ENCODE measurements around the gene SLC25A51.

The SLC25A51 gene

DNA sequence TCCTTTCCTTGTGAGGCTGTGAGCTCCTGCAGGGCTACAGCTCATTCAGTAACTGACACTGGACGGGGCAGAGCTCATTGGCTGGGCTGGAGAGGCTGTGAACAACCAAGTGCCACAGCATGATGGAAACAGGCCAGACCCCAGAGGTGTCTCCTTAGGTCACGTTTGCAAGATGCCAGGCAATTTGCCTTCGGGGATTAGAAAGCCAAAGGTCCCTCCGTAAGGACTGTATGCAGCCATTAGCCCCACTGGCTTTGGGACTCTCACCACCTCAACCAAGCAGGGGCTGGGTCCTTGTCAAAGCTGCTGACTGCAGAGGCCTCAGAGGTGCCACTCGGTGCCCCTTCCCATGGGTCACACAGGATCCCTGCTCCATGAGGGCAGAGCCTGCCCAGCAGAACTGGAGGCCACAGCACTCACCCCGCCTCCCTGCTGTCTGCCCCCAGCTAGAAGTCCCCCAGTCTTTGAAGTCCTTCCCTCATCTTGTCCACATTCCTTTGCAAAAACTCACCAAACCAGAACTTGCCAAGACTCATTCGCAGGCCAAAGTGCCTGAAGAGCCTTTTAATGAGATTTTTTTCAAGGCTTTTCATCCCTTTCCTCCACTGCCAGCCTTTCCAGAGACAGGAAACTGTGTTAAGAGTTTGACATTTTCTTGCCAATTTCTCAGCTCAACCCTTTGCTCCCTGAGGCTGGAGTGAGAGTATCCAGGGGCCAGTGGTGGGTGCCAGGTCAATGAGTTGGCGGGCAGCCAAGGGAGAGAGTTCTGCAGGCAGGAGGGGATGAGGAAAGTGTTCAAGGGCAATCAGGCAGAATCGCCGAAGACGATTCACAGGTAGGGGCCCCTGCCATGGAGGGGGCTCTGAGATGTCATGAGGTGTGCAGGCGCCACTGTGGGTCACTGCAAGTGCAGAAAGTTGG lies 39.7 kb upstream of the SLC25A51 start:
- Mint-ChIP-seq H3K4me3 (no peak overlapping the region), H3K9me3 (no peaks in the 10 kb centered on the region), H3K4me1 (ENCODE audit: low read depth) (no peaks in the 10 kb centered on the region), H3K27me3 (no peaks in the 10 kb centered on the region), H3K36me3 (ENCODE audit: low read depth) (no peaks in the 10 kb centered on the region), H3K27ac (no peak overlapping the region)
- DNase-seq: no peak

GRCh38 chr9:37942621-37943344 lies 38.9 kb upstream of the SLC25A51 start:
- no peaks in the 10 kb centered on the region for H3K27me3 Mint-ChIP-seq
- H3K9me3 Mint-ChIP-seq: no peaks in the 10 kb centered on the region
- DNase-seq: no peak
- H3K4me3 Mint-ChIP-seq: no peak overlapping the region
- H3K36me3 Mint-ChIP-seq (ENCODE audit: low read depth): no peaks in the 10 kb centered on the region
- no peaks in the 10 kb centered on the region for H3K4me1 Mint-ChIP-seq (ENCODE audit: low read depth)
- no peak overlapping the region for H3K27ac Mint-ChIP-seq

GRCh38 chr9:37941253-37941652 lies 37.3 kb upstream of the SLC25A51 start:
- H3K27ac Mint-ChIP-seq: no peak overlapping the region
- DNase-seq: no peak
- no peak overlapping the region for H3K4me3 Mint-ChIP-seq
- H3K36me3 Mint-ChIP-seq (ENCODE audit: low read depth): no peaks in the 10 kb centered on the region
- H3K27me3 Mint-ChIP-seq: no peaks in the 10 kb centered on the region
- H3K4me1 Mint-ChIP-seq (ENCODE audit: low read depth): no peaks in the 10 kb centered on the region
- H3K9me3 Mint-ChIP-seq: no peaks in the 10 kb centered on the region

DNA sequence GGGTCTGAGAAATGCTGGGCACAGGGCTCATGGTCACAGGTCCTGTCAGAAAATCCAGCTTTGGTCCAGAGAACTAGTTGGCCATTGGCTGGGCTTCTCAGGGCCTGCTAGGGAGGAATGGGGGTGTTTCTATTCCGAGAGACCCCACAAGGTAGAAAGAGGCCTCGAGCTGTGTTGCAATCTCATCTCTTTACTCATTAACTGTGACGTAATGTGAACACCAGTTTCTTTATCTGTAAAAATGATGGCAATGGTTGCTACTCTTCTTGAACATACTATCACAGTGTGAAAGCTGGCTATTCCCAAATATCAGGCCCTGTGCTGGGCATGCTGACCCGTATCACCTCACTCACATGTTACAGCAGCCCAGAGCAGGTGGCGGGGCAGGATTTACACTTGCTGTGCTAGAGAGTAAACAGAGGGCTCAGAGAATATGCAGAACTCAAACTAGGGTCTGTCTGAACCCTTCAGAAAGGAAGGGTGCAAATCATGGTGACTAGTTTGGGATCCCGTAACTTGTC lies 35.7 kb upstream of the SLC25A51 start:
- DNase-seq: no peak
- H3K36me3 Mint-ChIP-seq (ENCODE audit: low read depth): no peaks in the 10 kb centered on the region
- H3K4me1 Mint-ChIP-seq (ENCODE audit: low read depth): no peaks in the 10 kb centered on the region
- no peaks in the 10 kb centered on the region for H3K9me3 Mint-ChIP-seq
- no peaks in the 10 kb centered on the region for H3K27me3 Mint-ChIP-seq
- H3K4me3 Mint-ChIP-seq: no peak overlapping the region
- no peak overlapping the region for H3K27ac Mint-ChIP-seq

DNA sequence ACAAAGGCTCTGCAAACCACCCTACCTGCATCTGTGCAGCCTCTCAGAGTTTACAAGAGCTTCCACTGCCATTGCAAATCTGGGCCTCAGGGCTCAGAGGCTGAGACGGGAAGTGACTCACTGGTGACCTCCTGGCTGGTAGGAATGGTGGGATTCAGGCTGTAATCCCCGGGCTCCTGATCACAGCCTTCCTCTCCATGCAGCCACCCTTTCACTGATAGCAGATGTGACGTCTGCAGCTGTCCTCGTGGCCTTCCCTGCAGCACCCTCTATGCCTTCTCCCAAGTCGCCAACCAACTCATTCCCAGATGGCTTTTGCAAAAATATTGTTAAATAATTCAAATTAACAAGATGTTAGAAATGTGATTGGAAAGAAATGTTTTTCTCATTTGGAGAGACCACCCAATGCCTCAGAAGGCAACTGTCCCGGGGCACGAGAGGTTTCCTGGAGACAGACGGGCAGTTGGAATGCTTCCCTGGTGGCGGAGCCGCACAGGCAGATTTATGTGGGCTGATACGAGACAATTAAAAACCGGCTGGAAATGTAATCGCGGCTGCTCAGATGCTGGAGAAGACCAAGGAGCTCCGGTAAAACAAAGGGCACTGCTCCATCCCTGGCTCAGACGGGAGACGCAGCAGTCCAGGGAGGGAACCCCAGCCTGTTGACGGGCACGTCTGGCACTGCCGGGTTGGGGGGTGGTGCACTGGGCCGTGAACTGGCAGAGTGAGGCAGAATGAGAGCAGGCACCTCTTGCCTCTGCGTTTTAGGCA lies 34.4 kb upstream of the SLC25A51 start:
- Mint-ChIP-seq H3K4me1 (ENCODE audit: low read depth) (no peaks in the 10 kb centered on the region), H3K27ac (no peak overlapping the region), H3K27me3 (no peaks in the 10 kb centered on the region), H3K4me3 (no peak overlapping the region), H3K36me3 (ENCODE audit: low read depth) (no peaks in the 10 kb centered on the region), H3K9me3 (no peaks in the 10 kb centered on the region)
- DNase-seq: no peak

GRCh38 chr9:37937366-37937765 lies 33.4 kb upstream of the SLC25A51 start:
- no peak overlapping the region for H3K27ac Mint-ChIP-seq
- no peak for DNase-seq
- H3K4me1 Mint-ChIP-seq (ENCODE audit: low read depth): no peaks in the 10 kb centered on the region
- H3K27me3 Mint-ChIP-seq: no peaks in the 10 kb centered on the region
- no peaks in the 10 kb centered on the region for H3K9me3 Mint-ChIP-seq
- no peaks in the 10 kb centered on the region for H3K36me3 Mint-ChIP-seq (ENCODE audit: low read depth)
- H3K4me3 Mint-ChIP-seq: no peak overlapping the region

DNA sequence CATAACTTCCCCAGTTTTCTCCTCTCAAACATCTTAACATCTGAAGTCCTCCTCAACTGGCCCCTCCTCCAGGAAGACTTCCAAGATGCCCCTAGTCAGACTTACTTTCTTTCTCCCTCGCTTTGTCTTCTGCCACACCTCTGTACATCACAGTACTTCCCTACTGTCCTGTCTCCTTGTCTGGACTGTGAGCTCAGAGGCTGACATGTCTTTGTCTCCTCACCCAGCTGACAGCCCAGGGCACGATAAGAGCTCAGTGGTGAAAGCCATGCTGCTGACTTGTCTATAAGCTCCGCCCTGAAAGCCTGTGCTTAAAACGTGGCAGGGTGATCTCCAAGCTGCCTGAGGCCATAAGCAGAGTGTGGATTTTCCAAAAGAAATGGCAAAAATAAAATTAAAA lies 33.0 kb upstream of the SLC25A51 start:
- H3K4me3 Mint-ChIP-seq: no peak overlapping the region
- no peak overlapping the region for H3K27ac Mint-ChIP-seq

GRCh38 chr9:37936376-37936775 lies 32.4 kb upstream of the SLC25A51 start:
- no peaks in the 10 kb centered on the region for H3K9me3 Mint-ChIP-seq
- H3K27me3 Mint-ChIP-seq: no peaks in the 10 kb centered on the region
- H3K4me3 Mint-ChIP-seq: no peak overlapping the region
- DNase-seq: no peak
- H3K36me3 Mint-ChIP-seq (ENCODE audit: low read depth): no peaks in the 10 kb centered on the region
- H3K27ac Mint-ChIP-seq: no peak overlapping the region
- H3K4me1 Mint-ChIP-seq (ENCODE audit: low read depth): no peaks in the 10 kb centered on the region

More for the DNA sequence above, 33.0 kb upstream of the SLC25A51 start:
- DNase-seq: no peak
- Mint-ChIP-seq H3K4me1 (ENCODE audit: low read depth) (no peaks in the 10 kb centered on the region), H3K36me3 (ENCODE audit: low read depth) (no peaks in the 10 kb centered on the region), H3K27me3 (no peaks in the 10 kb centered on the region), H3K9me3 (no peaks in the 10 kb centered on the region)

DNA sequence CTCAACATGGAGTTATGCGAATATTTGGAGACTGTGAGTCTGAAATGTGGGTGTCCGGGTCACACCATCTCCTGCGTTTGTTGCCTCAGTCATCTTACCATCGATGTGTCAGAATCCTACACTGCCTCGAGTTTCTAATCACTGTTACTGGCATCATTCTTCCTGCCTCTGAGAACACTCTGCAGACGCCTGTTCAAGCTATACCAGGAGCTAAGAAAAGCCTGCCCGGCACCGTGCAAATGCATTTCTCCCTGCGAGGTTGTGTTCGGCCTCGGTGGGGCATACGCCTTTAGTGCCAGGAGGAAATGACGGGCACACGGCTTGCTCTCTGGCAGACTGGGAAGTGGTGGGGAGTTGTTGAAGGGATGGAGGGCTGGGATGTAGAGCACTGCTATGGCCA lies 31.2 kb upstream of the SLC25A51 start:
- H3K27ac Mint-ChIP-seq: no peak overlapping the region
- DNase-seq: no peak
- H3K4me3 Mint-ChIP-seq: no peak overlapping the region
- H3K9me3 Mint-ChIP-seq: no peaks in the 10 kb centered on the region
- H3K27me3 Mint-ChIP-seq: no peaks in the 10 kb centered on the region
- no peaks in the 10 kb centered on the region for H3K4me1 Mint-ChIP-seq (ENCODE audit: low read depth)
- H3K36me3 Mint-ChIP-seq (ENCODE audit: low read depth): no peaks in the 10 kb centered on the region

DNA sequence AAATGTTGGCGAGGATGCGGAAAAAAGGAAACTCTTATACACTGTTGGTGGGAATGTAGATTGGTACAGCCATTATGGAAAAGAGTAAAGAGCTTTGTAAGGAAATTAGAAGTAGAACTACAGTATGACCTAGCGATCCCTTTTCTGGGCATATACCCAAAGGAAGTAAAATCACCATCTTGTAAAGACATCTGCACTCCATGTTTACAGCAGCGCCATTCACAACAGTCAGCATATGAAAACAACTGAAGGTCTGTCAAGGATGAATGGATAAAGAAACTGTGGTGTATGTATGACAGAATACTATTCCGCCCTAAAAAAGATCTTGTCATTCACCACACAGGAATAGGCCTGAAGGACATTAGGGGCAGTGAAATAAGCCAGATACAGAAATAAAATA lies 27.7 kb upstream of the SLC25A51 start:
- Mint-ChIP-seq H3K36me3 (ENCODE audit: low read depth) (no peaks in the 10 kb centered on the region), H3K9me3 (no peaks in the 10 kb centered on the region), H3K27ac (no peak overlapping the region), H3K4me1 (ENCODE audit: low read depth) (no peaks in the 10 kb centered on the region), H3K4me3 (no peak overlapping the region), H3K27me3 (no peaks in the 10 kb centered on the region)
- DNase-seq: no peak

- Mint-ChIP-seq H3K27ac (no peak overlapping the region), H3K4me1 (ENCODE audit: low read depth) (peaks cover 2% of the 10 kb centered on the region), H3K27me3 (no peaks in the 10 kb centered on the region), H3K4me3 (no peak overlapping the region), H3K9me3 (no peaks in the 10 kb centered on the region), H3K36me3 (ENCODE audit: low read depth) (no peaks in the 10 kb centered on the region)
- no peak for DNase-seq
These were observed 25.5 kb upstream of the SLC25A51 start for GRCh38 chr9:37929441-37929895.

- H3K9me3 Mint-ChIP-seq: no peaks in the 10 kb centered on the region
- H3K27me3 Mint-ChIP-seq: no peaks in the 10 kb centered on the region
- no peak for DNase-seq
- H3K4me1 Mint-ChIP-seq (ENCODE audit: low read depth): peaks cover 2% of the 10 kb centered on the region
- no peak overlapping the region for H3K27ac Mint-ChIP-seq
- H3K36me3 Mint-ChIP-seq (ENCODE audit: low read depth): no peaks in the 10 kb centered on the region
- H3K4me3 Mint-ChIP-seq: no peak overlapping the region
These were observed 24.9 kb upstream of the SLC25A51 start for GRCh38 chr9:37928552-37929430.

DNA sequence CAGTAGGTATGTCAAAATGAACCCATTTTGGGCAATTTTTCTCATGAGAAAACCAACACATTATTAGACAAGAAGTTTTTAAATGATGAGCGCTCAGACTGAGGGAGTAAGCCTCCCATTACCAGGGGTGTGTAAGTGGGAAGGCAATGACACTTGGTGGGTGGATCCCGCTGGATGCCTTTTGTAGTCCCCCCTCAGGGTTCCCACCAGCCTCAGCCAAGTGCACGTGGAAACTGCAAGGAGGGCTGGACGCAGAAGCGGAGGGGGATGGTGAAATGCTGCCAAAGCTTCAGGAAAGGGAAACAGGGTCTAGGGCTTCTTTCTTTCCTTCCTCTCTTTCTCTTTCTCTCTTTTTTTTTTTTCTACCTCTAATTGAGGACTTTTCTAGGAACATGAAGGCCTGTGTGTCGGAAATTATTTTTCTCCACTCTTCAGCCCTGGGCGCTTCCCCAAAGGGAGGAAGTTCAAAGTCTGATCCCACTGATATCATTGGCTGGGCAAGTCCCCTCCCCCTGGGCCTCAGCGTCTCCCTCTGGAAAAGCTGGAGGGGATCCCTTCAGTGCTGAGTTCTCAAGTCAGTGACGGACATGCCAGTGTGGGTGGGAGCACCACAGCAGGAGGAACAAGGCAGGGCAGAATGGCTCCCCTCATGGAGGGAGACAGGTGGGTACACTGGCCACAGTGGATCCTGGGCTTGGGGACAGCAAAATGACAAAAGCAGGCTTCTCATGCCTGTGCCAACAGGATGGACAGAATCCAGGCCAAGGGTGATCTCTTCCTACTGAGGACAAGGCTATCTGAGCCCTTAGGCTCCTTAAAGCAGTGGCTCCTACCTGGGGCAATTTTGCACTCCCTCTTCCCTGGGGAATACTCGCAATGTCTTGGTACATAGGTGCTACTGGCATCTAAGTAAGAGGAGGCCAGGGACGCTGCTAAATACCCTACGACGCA lies 23.9 kb upstream of the SLC25A51 start:
- no peaks in the 10 kb centered on the region for H3K9me3 Mint-ChIP-seq
- H3K4me3 Mint-ChIP-seq: no peak overlapping the region
- no peaks in the 10 kb centered on the region for H3K27me3 Mint-ChIP-seq
- peaks cover 2% of the 10 kb centered on the region for H3K4me1 Mint-ChIP-seq (ENCODE audit: low read depth)
- no peaks in the 10 kb centered on the region for H3K36me3 Mint-ChIP-seq (ENCODE audit: low read depth)
- no peak for DNase-seq
- no peak overlapping the region for H3K27ac Mint-ChIP-seq
